Caco-2 (cell line): ENCODE results near the gene ADCY4. TPM values are rescaled to one million over a fixed set of nuclear protein-coding genes. Genes with fewer than 3 reads are reported as not detected.

Experiments used
- BruUV-seq: library from RNA; stranded (reverse); fragments of 400-500 nt; replicated peaks from 2 replicates; lab custom pipeline; 2021; lab: Mats Ljungman, UMichigan
- CTCF ChIA-PET: fragments of 300-600 bp; sonication (Branson Sonifier 250); formaldehyde crosslinking; loops from one replicate; lab custom pipeline; 2022; ENCODE audit warnings: antibody characterized with exemption; lab: Charles Lee
- POLR2A ChIA-PET: fragments of 300-600 bp; sonication (Branson Sonifier 250); formaldehyde crosslinking; loops from one replicate; lab custom pipeline; 2022; ENCODE audit warnings: antibody characterized with exemption; lab: Charles Lee
- DNase-seq, 2 experiments: peaks; one replicate each; pipeline versions ENCODE4 v3.0.0 to v3.0.0-alpha.2; 2020 to 2022
- H3K27me3 ChIP-seq: replicated peaks from 2 replicates; pipeline ENCODE4 v1.6.0; 2011; ENCODE audit warnings: low read length; ENCODE audit not compliant: control insufficient read depth, insufficient read depth
- H3K36me3 ChIP-seq: 2 replicates; pipeline ENCODE4 v1.5.1; 2011; ENCODE audit warnings: low read length; ENCODE audit not compliant: control insufficient read depth, insufficient read depth
- H3K4me1 ChIP-seq: fragments of 250-450 bp; sonication (Bioruptor Pico); 2 replicates; pipeline ENCODE4 v1.5.1; 2020; ENCODE audit warnings: mild to moderate bottlenecking
- H3K4me3 ChIP-seq: 2 replicates; pipeline ENCODE4 v1.5.1; 2011; ENCODE audit warnings: low read depth, mild to moderate bottlenecking, control low read depth, low read length
- H3K9me3 ChIP-seq: fragments of 250-450 bp; sonication (Bioruptor Pico); 2 replicates; pipeline ENCODE4 v1.5.1; 2020; ENCODE audit warnings: mild to moderate bottlenecking, moderate library complexity
- H3K27ac Mint-ChIP-seq: one replicate; pipeline ENCODE4 v1.8.0; 2022; ENCODE audit warnings: mixed read lengths; ENCODE audit not compliant: unreplicated experiment
- H3K27me3 Mint-ChIP-seq: one replicate; pipeline ENCODE4 v1.8.0; 2022; ENCODE audit warnings: mixed read lengths; ENCODE audit not compliant: insufficient read depth, unreplicated experiment
- H3K36me3 Mint-ChIP-seq: one replicate; pipeline ENCODE4 v1.8.0; 2022; ENCODE audit warnings: mild to moderate bottlenecking, mixed read lengths; ENCODE audit not compliant: insufficient read depth, unreplicated experiment
- H3K4me1 Mint-ChIP-seq: one replicate; pipeline ENCODE4 v1.8.0; 2022; ENCODE audit warnings: low read depth, mixed read lengths; ENCODE audit not compliant: unreplicated experiment
- H3K4me3 Mint-ChIP-seq: one replicate; pipeline ENCODE4 v1.8.0; 2022; ENCODE audit warnings: mild to moderate bottlenecking, moderate library complexity, mixed read lengths; ENCODE audit not compliant: unreplicated experiment
- H3K9me3 Mint-ChIP-seq: one replicate; pipeline ENCODE4 v1.8.0; 2022; ENCODE audit warnings: mixed read lengths; ENCODE audit not compliant: unreplicated experiment
- intact Hi-C: fragments of 100-400 bp; cut with micrococcal nuclease; formaldehyde crosslinking; loops from one replicate; pipeline ENCODE4 v1.10.0; 2022; ENCODE audit not compliant: unreplicated experiment
- total RNA-seq: library from RNA; stranded (reverse); gene quantifications from 2 replicates; pipeline ENCODE4 v1.2.3, GENCODE V29; 2022
- TF ChIP-seq, protein P1 (sequence below), 2 experiments: fragments of 200-600 bp in 1 of 2; IDR thresholded peaks; 1 replicate in 1 of 2; 2 replicates in 1 of 2; pipeline versions ENCODE4 v1.5.1 to v1.8.0; 2011 to 2022; ENCODE audit warnings: antibody characterized with exemption in 1 of 2, control low read depth in 1 of 2, inconsistent platforms in 1 of 2, low read depth in 1 of 2, low read length in 1 of 2, mild to moderate bottlenecking in 1 of 2, moderate library complexity in 1 of 2; ENCODE audit not compliant: insufficient read depth in 1 of 2, severe bottlenecking in 1 of 2, unreplicated experiment in 1 of 2

Gene ADCY4
- total RNA-seq, 1 experiment from 2014 or later = 0.57 TPM

DNA sequence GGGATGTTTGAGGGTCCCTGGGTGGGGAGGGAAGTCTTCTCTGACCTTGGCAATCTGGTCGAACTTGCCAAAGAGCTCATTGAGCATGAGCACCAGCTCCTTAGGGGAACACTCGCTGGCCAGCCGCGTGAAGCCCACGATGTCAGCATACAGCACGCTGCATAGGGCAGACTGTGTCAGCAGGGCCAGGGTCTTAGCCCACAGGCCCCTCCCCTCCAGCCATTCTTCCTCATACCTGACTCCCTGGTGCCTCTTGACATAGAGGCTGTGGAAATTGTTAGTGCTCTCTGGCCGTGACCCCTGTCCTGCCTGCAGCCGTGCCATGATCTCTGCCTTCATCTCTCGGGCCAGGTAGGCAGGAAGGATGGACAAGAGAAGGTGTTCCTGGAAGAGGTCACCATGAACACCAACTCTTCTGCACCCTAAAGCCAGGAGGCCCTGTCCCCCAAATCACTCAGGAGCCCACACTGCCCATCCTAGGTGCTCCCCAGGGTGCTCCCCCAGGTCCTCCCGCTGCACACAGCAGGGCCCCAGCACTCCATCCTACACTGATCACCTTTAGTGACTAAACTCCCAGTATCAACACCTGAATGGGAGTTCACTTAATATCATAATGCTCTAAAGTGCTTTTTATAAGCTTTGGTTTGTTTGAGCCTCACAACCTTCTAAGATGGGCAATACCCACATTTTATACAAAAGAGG, 3.7 kb downstream of the ADCY4 start:
- Mint-ChIP-seq H3K27me3 (no peaks in the 10 kb centered on the region), H3K9me3 (no peaks in the 10 kb centered on the region), H3K27ac (no peak overlapping the region), H3K36me3 (peaks cover 7% of the 10 kb centered on the region), H3K4me3 (no peak overlapping the region), H3K4me1 (peaks cover 7% of the 10 kb centered on the region)
- TF ChIP-seq, protein P1, sequence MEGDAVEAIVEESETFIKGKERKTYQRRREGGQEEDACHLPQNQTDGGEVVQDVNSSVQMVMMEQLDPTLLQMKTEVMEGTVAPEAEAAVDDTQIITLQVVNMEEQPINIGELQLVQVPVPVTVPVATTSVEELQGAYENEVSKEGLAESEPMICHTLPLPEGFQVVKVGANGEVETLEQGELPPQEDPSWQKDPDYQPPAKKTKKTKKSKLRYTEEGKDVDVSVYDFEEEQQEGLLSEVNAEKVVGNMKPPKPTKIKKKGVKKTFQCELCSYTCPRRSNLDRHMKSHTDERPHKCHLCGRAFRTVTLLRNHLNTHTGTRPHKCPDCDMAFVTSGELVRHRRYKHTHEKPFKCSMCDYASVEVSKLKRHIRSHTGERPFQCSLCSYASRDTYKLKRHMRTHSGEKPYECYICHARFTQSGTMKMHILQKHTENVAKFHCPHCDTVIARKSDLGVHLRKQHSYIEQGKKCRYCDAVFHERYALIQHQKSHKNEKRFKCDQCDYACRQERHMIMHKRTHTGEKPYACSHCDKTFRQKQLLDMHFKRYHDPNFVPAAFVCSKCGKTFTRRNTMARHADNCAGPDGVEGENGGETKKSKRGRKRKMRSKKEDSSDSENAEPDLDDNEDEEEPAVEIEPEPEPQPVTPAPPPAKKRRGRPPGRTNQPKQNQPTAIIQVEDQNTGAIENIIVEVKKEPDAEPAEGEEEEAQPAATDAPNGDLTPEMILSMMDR (IDR thresholded peaks at IDR 0.05; ENCODE audit: insufficient read depth in 1 of 2, low read depth in 1 of 2, low read length in 1 of 2, severe bottlenecking in 1 of 2, unreplicated experiment in 1 of 2) = no peak
- no peak overlapping the region for H3K4me3 ChIP-seq
- no peaks in the 10 kb centered on the region for H3K36me3 ChIP-seq
- ChIA-PET CTCF (interaction anchor here (0.7 to 0.8 kb wide), 2 partner anchors 51 to 101 kb away, joined by 3 read pairs; no protein-coding TSS in a partner anchor), POLR2A (interaction anchor here (0.5 kb wide), 1 partner anchor 44 kb away, joined by 4 read pairs; no protein-coding TSS in a partner anchor)
- peaks cover 9% of the 10 kb centered on the region for H3K4me1 ChIP-seq
- DNase-seq = no peak
- no TSS peak for BruUV-seq
- H3K9me3 ChIP-seq = no peaks in the 10 kb centered on the region
- intact Hi-C loops = no loop called here
- H3K27me3 ChIP-seq = no peaks in the 10 kb centered on the region; the same call in 1 of the 2 replicates

- no peak overlapping the region for H3K4me3 Mint-ChIP-seq
- peaks cover 7% of the 10 kb centered on the region for H3K4me1 Mint-ChIP-seq
- ChIA-PET POLR2A (no interaction called here), CTCF (interaction anchor here (3.1 kb wide), 1 partner anchor 102 kb away, joined by 12 read pairs; no protein-coding TSS in a partner anchor)
- Histone ChIP-seq H3K9me3 (no peaks in the 10 kb centered on the region), H3K4me3 (no peak overlapping the region), H3K36me3 (no peaks in the 10 kb centered on the region), H3K4me1 (peaks cover 9% of the 10 kb centered on the region), H3K27me3 (no peaks in the 10 kb centered on the region; the same call in 1 of the 2 replicates)
- intact Hi-C loops = no loop called here
- H3K36me3 Mint-ChIP-seq = peaks cover 7% of the 10 kb centered on the region
- no peaks in the 10 kb centered on the region for H3K9me3 Mint-ChIP-seq
- no peak for DNase-seq
- no TSS peak for BruUV-seq
- no peak overlapping the region for H3K27ac Mint-ChIP-seq
- TF ChIP-seq, protein P1 (IDR thresholded peaks at IDR 0.05; ENCODE audit: insufficient read depth in 1 of 2, low read depth in 1 of 2, low read length in 1 of 2, severe bottlenecking in 1 of 2, unreplicated experiment in 1 of 2) = no peak
- H3K27me3 Mint-ChIP-seq = no peaks in the 10 kb centered on the region
These were observed 5.1 kb downstream of the ADCY4 start for GRCh38 chr14:24329736-24330135.

DNA sequence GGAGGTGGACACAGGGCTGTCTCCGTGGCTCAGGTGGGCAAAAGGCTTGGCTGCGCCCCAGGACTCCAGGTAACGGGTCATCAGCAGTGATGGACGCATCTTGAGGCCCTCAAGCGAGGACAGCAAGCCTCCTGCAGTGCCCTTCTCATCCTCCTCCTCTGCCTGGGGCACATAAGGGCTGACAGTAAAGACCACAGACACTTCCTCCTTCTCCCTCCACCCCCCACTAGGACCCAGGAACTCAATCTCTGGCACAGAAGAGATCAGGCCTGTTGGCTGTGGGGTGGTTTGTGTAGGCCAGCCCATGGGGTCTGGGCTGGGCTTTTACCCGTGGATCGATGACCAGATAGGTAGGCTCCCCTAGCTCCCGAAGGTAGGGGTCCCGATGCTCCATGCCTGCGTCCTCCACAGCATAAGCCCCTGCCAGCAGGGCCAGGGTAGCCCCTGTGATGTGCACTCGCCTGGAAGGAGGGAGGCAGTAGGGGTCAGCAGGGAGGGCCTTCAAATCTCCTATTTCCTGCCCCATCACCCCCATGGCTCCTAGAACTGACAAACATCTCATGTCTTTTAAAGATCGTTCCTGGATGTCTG, 5.7 kb downstream of the ADCY4 start:
- Histone ChIP-seq H3K4me3 (no peak overlapping the region), H3K4me1 (peaks cover 9% of the 10 kb centered on the region), H3K9me3 (no peaks in the 10 kb centered on the region), H3K27me3 (no peaks in the 10 kb centered on the region; the same call in 1 of the 2 replicates), H3K36me3 (no peaks in the 10 kb centered on the region)
- ChIA-PET CTCF (interaction anchor here (3.1 kb wide), 1 partner anchor 103 kb away, joined by 12 read pairs; no protein-coding TSS in a partner anchor), POLR2A (interaction anchor here (0.6 kb wide), 1 partner anchor 108 kb away, joined by 3 read pairs; no protein-coding TSS in a partner anchor)
- TF ChIP-seq, protein P1 (IDR thresholded peaks at IDR 0.05; ENCODE audit: insufficient read depth in 1 of 2, low read depth in 1 of 2, low read length in 1 of 2, severe bottlenecking in 1 of 2, unreplicated experiment in 1 of 2) = no peak
- Mint-ChIP-seq H3K27ac (no peak overlapping the region), H3K4me1 (peaks cover 7% of the 10 kb centered on the region), H3K4me3 (no peak overlapping the region), H3K9me3 (no peaks in the 10 kb centered on the region), H3K27me3 (no peaks in the 10 kb centered on the region), H3K36me3 (peaks cover 7% of the 10 kb centered on the region)
- BruUV-seq = no TSS peak
- no peak for DNase-seq
- intact Hi-C loops = no loop called here
